Mesendoderm (in vitro differentiated cells): ENCODE measurements around the gene SAXO2.
"Not testable (repeated sequence)": the region's sequence is repeated elsewhere in the genome, so short reads cannot be mapped to it uniquely, and the experiment has no call there.

Experiments
- DNase-seq: peaks from one replicate; pipeline ENCODE4 v3.0.0; 2013
- H2AK5ac ChIP-seq: 2 replicates; pipeline ENCODE4 v1.6.1; 2013; ENCODE audit warnings: low read length, inconsistent platforms
- H2BK120ac ChIP-seq: 2 replicates; pipeline ENCODE4 v1.6.1; 2013; ENCODE audit warnings: low read depth, mild to moderate bottlenecking, low read length, moderate library complexity, mixed read lengths
- H2BK15ac ChIP-seq: replicated peaks from 2 replicates; pipeline ENCODE4 v1.6.1; 2013; ENCODE audit warnings: low read depth, mild to moderate bottlenecking, moderate library complexity
- H2BK5ac ChIP-seq: 2 replicates; pipeline ENCODE4 v1.6.1; 2013; ENCODE audit warnings: low read length, inconsistent platforms
- H3K18ac ChIP-seq: 2 replicates; pipeline ENCODE4 v1.6.1; 2013; ENCODE audit warnings: mild to moderate bottlenecking, low read length, mixed read lengths
- H3K23ac ChIP-seq: one replicate; pipeline ENCODE4 v1.6.1; 2013; ENCODE audit warnings: low read length
- H3K27ac ChIP-seq: 2 replicates; pipeline ENCODE4 v1.5.1; 2013; ENCODE audit warnings: low read depth, mild to moderate bottlenecking, inconsistent platforms, low read length, moderate library complexity
- H3K27me3 ChIP-seq: 2 replicates; pipeline ENCODE4 v1.6.1; 2013; ENCODE audit warnings: low read length, control low read depth, mild to moderate bottlenecking, inconsistent platforms; ENCODE audit not compliant: insufficient read depth, poor library complexity
- H3K36me3 ChIP-seq: 2 replicates; pipeline ENCODE4 v1.6.1; 2013; ENCODE audit warnings: low read length, inconsistent platforms; ENCODE audit not compliant: control insufficient read depth, insufficient read depth
- H3K4ac ChIP-seq: one replicate; pipeline ENCODE4 v1.6.1; 2013; ENCODE audit warnings: low read depth, mild to moderate bottlenecking, low read length, moderate library complexity
- H3K4me1 ChIP-seq: 2 replicates; pipeline ENCODE4 v1.6.1; 2013; ENCODE audit warnings: low read depth, low read length, inconsistent platforms; ENCODE audit not compliant: control insufficient read depth
- H3K4me2 ChIP-seq: 2 replicates; pipeline ENCODE4 v1.6.1; 2013; ENCODE audit warnings: low read length
- H3K4me3 ChIP-seq: 2 replicates; pipeline ENCODE4 v1.5.1; 2013; ENCODE audit warnings: mild to moderate bottlenecking, low read length
- H3K56ac ChIP-seq: one replicate; pipeline ENCODE4 v1.6.1; 2013; ENCODE audit warnings: low read length
- H3K79me1 ChIP-seq: 2 replicates; pipeline ENCODE4 v1.6.1; 2013; ENCODE audit warnings: low read length, inconsistent platforms
- H3K79me2 ChIP-seq: 2 replicates; pipeline ENCODE4 v1.6.1; 2013; ENCODE audit warnings: mild to moderate bottlenecking, low read length; ENCODE audit not compliant: control insufficient read depth, insufficient read depth
- H3K9ac ChIP-seq: 2 replicates; pipeline ENCODE4 v1.6.1; 2013; ENCODE audit warnings: low read length, inconsistent platforms
- H4K5ac ChIP-seq: one replicate; pipeline ENCODE4 v1.6.1; 2013; ENCODE audit warnings: low read length
- H4K8ac ChIP-seq: one replicate; pipeline ENCODE4 v1.6.1; 2013; ENCODE audit warnings: low read depth, mild to moderate bottlenecking, control low read depth, low read length, moderate library complexity
- WGBS: extraction: QIAGEN DNeasy Blood & Tissue Kit; methylation state at CpG from one replicate; pipeline ENCODE4 v1.1.7; 2013; ENCODE audit warnings: low lambda C conversion rate, missing lambda C conversion rate; ENCODE audit not compliant: insufficient coverage; ENCODE audit errors: extremely low coverage; 5-methylcytosine and 5-hydroxymethylcytosine counted together

SAXO2 gene

DNA sequence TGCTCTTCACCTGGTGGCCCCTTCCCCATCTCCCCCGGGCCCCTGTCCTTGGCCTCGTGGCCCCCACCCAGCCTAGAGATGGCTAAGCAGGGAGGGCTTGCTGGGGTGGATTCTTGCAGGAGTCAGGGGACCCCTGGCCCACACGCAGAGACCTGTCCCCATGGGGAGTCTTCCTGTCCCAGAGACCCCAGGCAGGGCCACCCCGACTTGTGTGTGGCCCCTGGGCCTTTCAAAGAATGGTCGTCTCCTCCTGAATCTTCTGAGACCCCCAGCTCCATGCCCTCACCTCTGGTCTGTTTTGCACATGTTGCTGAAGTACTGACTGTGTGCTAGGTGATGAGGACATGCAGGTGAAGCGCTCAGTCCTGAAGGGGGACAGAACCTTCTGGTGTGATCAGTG is 58.2 kb downstream of the SAXO2 start:
- not testable (repeated sequence) for H4K5ac ChIP-seq, H3K27ac ChIP-seq, H2BK15ac ChIP-seq, H3K4me2 ChIP-seq, H2AK5ac ChIP-seq, H3K23ac ChIP-seq, DNase-seq, H3K4me1 ChIP-seq, H3K79me1 ChIP-seq, H3K9ac ChIP-seq, H2BK5ac ChIP-seq, H3K79me2 ChIP-seq, H3K36me3 ChIP-seq, H3K4me3 ChIP-seq, H4K8ac ChIP-seq, H3K4ac ChIP-seq, H2BK120ac ChIP-seq, H3K27me3 ChIP-seq, H3K18ac ChIP-seq, H3K56ac ChIP-seq
- WGBS = no CpG with 5 or more reads among the region's 6 CpGs

DNA sequence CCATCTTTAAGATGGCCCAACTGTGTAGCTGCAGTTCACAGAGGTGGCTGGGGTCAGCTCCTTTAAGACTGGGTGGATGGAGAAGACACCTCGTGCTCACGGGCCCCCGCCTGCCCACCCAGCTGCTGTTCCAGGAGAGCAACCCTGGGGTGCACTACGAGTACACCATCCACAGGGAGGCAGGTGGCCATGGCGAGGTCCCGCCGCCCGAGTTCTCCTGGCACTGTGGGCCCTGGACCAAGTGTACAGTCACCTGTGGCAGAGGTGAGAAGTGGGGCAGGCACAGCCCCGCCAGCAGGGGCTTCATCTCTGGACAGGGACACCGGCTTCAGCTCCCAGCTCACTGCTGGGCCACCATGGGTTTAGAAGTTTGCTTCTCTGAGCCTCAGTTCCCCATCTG is 59.9 kb downstream of the SAXO2 start:
- not testable (repeated sequence) for H3K9ac ChIP-seq, H3K56ac ChIP-seq, H2BK120ac ChIP-seq, H3K79me1 ChIP-seq, H4K5ac ChIP-seq, H2BK15ac ChIP-seq, H3K18ac ChIP-seq, H3K23ac ChIP-seq, H3K27me3 ChIP-seq, H2BK5ac ChIP-seq, H4K8ac ChIP-seq, H3K36me3 ChIP-seq, H3K4me1 ChIP-seq, DNase-seq, H3K4me3 ChIP-seq, H3K79me2 ChIP-seq, H3K4ac ChIP-seq, H3K27ac ChIP-seq, H2AK5ac ChIP-seq, H3K4me2 ChIP-seq
- WGBS = no CpG with 5 or more reads among the region's 10 CpGs

DNA sequence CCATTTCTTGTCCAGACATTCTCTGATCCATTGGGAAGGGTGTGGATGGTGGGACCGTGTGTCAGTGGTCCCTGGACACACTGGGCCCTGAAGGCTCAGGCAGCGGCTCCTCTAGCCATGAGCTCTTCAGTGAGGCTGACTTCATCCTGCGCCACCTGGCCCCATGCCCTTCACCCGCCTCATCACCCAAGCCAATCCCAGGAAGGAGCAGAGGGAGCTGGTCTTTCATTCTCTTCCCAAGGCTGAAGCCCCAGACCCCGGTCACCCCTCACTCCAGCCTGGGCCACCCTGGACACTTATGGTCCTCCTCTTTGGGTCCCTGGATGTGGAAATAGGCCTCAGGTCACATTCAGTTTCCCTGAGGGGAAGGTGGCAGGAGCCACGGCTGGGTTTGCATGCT is 62.2 kb downstream of the SAXO2 start:
- not testable (repeated sequence) for DNase-seq, H3K23ac ChIP-seq, H3K4me2 ChIP-seq, H4K5ac ChIP-seq, H2BK120ac ChIP-seq, H3K27ac ChIP-seq, H3K36me3 ChIP-seq, H3K79me1 ChIP-seq, H3K27me3 ChIP-seq, H2AK5ac ChIP-seq, H3K9ac ChIP-seq, H3K79me2 ChIP-seq, H2BK15ac ChIP-seq, H3K18ac ChIP-seq, H3K56ac ChIP-seq, H3K4me1 ChIP-seq, H2BK5ac ChIP-seq, H3K4me3 ChIP-seq, H4K8ac ChIP-seq, H3K4ac ChIP-seq
- no CpG with 5 or more reads among the region's 6 CpGs for WGBS

DNA sequence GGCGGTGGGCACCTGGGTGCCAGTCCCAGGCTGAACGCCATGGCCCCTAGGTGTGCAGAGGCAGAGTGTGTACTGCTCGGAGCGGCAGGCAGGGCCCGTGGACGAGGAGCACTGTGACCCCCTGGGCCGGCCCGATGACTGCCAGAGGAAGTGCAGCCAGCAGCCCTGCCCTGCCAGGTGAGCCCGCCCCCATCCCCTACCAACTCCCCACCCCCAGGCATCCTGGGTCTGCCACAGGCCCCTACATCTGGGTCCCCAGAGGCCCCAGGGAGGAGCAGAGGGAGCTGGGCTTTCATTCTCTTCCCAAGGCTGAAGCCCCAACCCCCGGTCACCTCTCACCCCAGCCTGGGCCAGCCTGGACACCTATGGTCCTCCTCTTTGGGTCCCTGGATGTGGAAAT is 63.0 kb downstream of the SAXO2 start:
- H2AK5ac ChIP-seq, H3K4me2 ChIP-seq, H3K27ac ChIP-seq, H3K4me1 ChIP-seq, H4K8ac ChIP-seq, H3K56ac ChIP-seq, H3K18ac ChIP-seq, H4K5ac ChIP-seq, H3K79me1 ChIP-seq, H3K79me2 ChIP-seq, H3K4ac ChIP-seq, DNase-seq, H2BK5ac ChIP-seq, H3K23ac ChIP-seq, H2BK15ac ChIP-seq, H3K36me3 ChIP-seq, H3K4me3 ChIP-seq, H2BK120ac ChIP-seq, H3K27me3 ChIP-seq, H3K9ac ChIP-seq: not testable (repeated sequence)
- no CpG with 5 or more reads among the region's 10 CpGs for WGBS

DNA sequence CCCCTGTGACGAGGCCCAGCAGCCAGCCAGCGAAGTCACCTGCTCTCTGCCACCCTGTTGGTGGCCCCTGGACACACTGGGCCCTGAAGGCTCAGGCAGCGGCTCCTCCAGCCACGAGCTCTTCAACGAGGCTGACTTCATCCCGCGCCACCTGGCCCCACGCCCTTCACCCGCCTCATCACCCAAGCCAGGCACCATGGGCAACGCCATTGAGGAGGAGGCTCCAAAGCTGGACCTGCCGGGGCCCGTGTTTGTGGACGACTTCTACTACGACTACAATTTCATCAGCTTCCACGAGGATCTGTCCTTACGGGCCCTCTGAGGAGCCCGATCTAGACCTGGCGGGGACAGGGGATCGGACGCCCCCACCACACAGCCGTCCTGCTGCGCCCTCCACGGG is 64.3 kb downstream of the SAXO2 start:
- H3K27ac ChIP-seq, H3K4me1 ChIP-seq, H3K23ac ChIP-seq, H3K4ac ChIP-seq, H4K8ac ChIP-seq, H2AK5ac ChIP-seq, DNase-seq, H3K9ac ChIP-seq, H3K79me1 ChIP-seq, H2BK120ac ChIP-seq, H3K27me3 ChIP-seq, H3K56ac ChIP-seq, H3K4me3 ChIP-seq, H2BK5ac ChIP-seq, H4K5ac ChIP-seq, H3K4me2 ChIP-seq, H3K18ac ChIP-seq, H2BK15ac ChIP-seq, H3K36me3 ChIP-seq, H3K79me2 ChIP-seq: not testable (repeated sequence)
- WGBS = no CpG with 5 or more reads among the region's 23 CpGs

DNA sequence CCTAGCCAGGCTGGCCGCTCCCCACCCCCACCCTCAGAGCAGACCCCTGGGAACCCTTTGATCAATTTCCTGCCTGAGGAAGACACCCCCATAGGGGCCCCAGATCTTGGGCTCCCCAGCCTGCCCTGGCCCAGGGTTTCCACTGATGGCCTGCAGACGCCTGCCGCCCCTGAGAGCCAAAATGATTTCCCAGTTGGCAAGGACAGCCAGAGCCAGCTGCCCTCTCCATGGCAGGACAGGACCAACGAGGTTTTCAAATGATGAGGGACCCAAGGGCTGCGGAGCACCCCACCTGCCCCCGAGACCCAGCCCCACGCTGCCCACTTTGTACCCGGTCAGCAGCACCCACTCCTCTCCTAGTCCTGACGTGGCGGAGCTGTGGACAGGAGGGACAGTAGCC is 64.8 kb downstream of the SAXO2 start:
- no CpG with 5 or more reads among the region's 10 CpGs for WGBS
- not testable (repeated sequence) for H3K18ac ChIP-seq, H3K79me1 ChIP-seq, H4K5ac ChIP-seq, H2BK5ac ChIP-seq, H2BK120ac ChIP-seq, H3K4ac ChIP-seq, H3K9ac ChIP-seq, H4K8ac ChIP-seq, H3K36me3 ChIP-seq, H3K4me3 ChIP-seq, H3K4me1 ChIP-seq, DNase-seq, H3K4me2 ChIP-seq, H3K23ac ChIP-seq, H2AK5ac ChIP-seq, H3K56ac ChIP-seq, H3K27me3 ChIP-seq, H3K27ac ChIP-seq, H2BK15ac ChIP-seq, H3K79me2 ChIP-seq
